OCI-LY3 (cell line): ENCODE measurements around the gene JAKMIP2.

Source experiments
- H2AFZ ChIP-seq: fragments of 200-600, 300-600 bp; shearing (Covaris generic); 2 replicates; pipeline ENCODE4 v1.6.0; 2014; ENCODE audit warnings: antibody characterized with exemption, low read depth, low read length
- H3K27ac ChIP-seq: fragments of 200-600, 300-600 bp; sonication (generic); 2 replicates; pipeline ENCODE4 v1.5.1; 2014; ENCODE audit warnings: mild to moderate bottlenecking, low read length, moderate library complexity, mixed read lengths
- H3K27me3 ChIP-seq: fragments of 200-600, 300-600 bp; sonication (generic); 2 replicates; pipeline ENCODE4 v1.6.1; 2014; ENCODE audit warnings: low read depth, low read length, mixed read lengths
- H3K36me3 ChIP-seq: fragments of 200-600, 300-600 bp; sonication (generic); replicated peaks from 2 replicates; pipeline ENCODE3; 2014; ENCODE audit warnings: low read depth, low read length, mixed read lengths
- H3K4me1 ChIP-seq: fragments of 300-600, 200-600 bp; sonication (generic); 2 replicates; pipeline ENCODE4 v1.6.1; 2014; ENCODE audit warnings: low read length, mixed read lengths
- H3K4me2 ChIP-seq: fragments of 200-600, 300-600 bp; sonication (generic); 2 replicates; pipeline ENCODE4 v1.6.1; 2014; ENCODE audit warnings: low read length, mixed read lengths
- H3K4me3 ChIP-seq: fragments of 300-600, 200-600 bp; sonication (generic); 2 replicates; pipeline ENCODE4 v1.5.1; 2014; ENCODE audit warnings: antibody characterized with exemption, mild to moderate bottlenecking, low read length, moderate library complexity
- H3K79me2 ChIP-seq: fragments of 300-600, 200-600 bp; shearing (Covaris generic); 2 replicates; pipeline ENCODE4 v1.6.1; 2014; ENCODE audit warnings: mild to moderate bottlenecking, low read length, mixed read lengths
- H3K9ac ChIP-seq: fragments of 300-600, 200-600 bp; shearing (Covaris generic); 2 replicates; pipeline ENCODE4 v1.6.0; 2014; ENCODE audit warnings: mild to moderate bottlenecking, low read length, moderate library complexity
- H3K9me3 ChIP-seq: fragments of 200-600, 300-600 bp; shearing (Covaris generic); 2 replicates; pipeline ENCODE4 v1.6.1; 2014; ENCODE audit warnings: low read length, mixed read lengths; ENCODE audit not compliant: insufficient read depth
- H4K20me1 ChIP-seq: fragments of 200-600, 300-600 bp; sonication (generic); 2 replicates; pipeline ENCODE4 v1.6.1; 2016; ENCODE audit warnings: low read length, mixed read lengths; ENCODE audit not compliant: insufficient read depth
- CTCF ChIP-seq: fragments of 200-600, 300-600 bp; sonication (generic); IDR thresholded peaks from 2 replicates; pipeline ENCODE4 v1.5.1; 2014; ENCODE audit warnings: antibody characterized with exemption, low read length, low read depth
- EZH2phosphoT487 ChIP-seq: fragments of 200-600 bp; shearing (Covaris generic); IDR thresholded peaks from 2 replicates; pipeline ENCODE4 v1.6.1; 2018; ENCODE audit warnings: antibody characterized with exemption, mixed run types, low read depth

The JAKMIP2 gene

GRCh38 chr5:147561435-147561834, 221.1 kb downstream of the JAKMIP2 start:
- Histone ChIP-seq H3K4me3 (no peak overlapping the region), H2AFZ (no peak overlapping the region), H3K9me3 (no peaks in the 10 kb centered on the region), H3K9ac (no peak overlapping the region), H3K27me3 (0 out of 2 replicates have a peak, but pooled peaks cover 8% of the 10 kb centered on the region), H3K4me2 (no peak overlapping the region), H3K4me1 (no peaks in the 10 kb centered on the region), H4K20me1 (no peaks in the 10 kb centered on the region), H3K36me3 (no peaks in the 10 kb centered on the region), H3K79me2 (no peaks in the 10 kb centered on the region), H3K27ac (no peak overlapping the region)
- TF ChIP-seq CTCF (no peak), EZH2phosphoT487 (no peak)

DNA sequence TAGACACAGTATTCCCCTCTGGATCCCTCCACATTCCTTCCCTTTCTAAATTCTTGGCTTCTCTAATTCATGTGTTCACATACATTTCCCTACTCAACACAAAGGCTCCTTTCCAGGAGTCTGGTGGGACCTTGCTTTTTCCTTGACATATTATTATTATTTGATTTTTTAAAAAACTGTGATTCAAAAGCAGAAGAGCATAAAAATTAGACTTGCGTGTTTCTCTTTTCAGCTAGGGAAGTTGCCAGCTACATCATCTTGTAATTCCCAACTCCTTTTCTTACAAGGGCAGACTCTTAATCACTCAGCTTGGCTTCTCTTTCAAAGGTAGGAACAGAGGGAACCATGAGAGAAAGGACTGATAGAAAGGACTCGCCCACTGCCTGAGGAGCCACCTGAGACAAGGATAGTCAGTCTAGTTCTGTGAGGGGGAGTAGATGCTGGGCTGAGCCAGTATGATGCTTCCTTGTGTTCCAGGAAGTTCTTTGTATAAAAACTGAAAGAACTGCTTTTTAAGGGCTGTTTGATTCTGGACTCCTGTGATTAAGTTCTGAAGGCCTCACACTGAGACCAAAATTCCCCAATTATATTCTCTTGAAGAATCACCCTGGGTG, 221.7 kb downstream of the JAKMIP2 start:
- no peak overlapping the region for H3K4me3 ChIP-seq
- no peaks in the 10 kb centered on the region for H3K36me3 ChIP-seq
- H3K4me1 ChIP-seq = no peaks in the 10 kb centered on the region
- H3K9ac ChIP-seq = no peak overlapping the region
- no peak overlapping the region for H3K4me2 ChIP-seq
- no peaks in the 10 kb centered on the region for H3K9me3 ChIP-seq
- 0 out of 2 replicates have a peak, but pooled peaks cover 8% of the 10 kb centered on the region for H3K27me3 ChIP-seq
- H3K27ac ChIP-seq = no peak overlapping the region
- no peak overlapping the region for H2AFZ ChIP-seq
- no peaks in the 10 kb centered on the region for H4K20me1 ChIP-seq
- TF ChIP-seq EZH2phosphoT487 (no peak), CTCF (no peak)
- H3K79me2 ChIP-seq = no peaks in the 10 kb centered on the region

DNA sequence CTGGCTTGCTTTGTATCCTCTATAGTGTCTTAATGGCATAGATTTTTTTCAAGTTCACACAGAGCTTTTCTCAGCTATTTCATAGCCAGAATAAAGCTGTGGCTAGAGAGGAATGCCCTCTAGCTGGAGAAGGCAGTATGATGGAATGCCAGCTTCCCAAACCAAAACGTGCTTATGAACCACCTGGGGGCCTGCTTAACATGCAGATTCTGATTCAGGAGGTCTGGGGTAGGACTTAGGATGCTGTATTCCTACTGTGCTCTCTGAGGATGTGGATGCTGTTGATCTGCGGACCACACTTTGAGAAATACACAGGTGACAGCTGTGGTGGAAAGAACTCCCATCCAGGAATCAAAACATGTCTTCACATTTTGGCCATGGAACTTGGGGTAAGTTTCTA, 222.8 kb downstream of the JAKMIP2 start:
- no peak overlapping the region for H3K4me2 ChIP-seq
- H4K20me1 ChIP-seq = no peaks in the 10 kb centered on the region
- no peak overlapping the region for H3K9ac ChIP-seq
- H3K27me3 ChIP-seq = 0 out of 2 replicates have a peak, but pooled peaks cover 8% of the 10 kb centered on the region
- no peaks in the 10 kb centered on the region for H3K4me1 ChIP-seq
- H3K27ac ChIP-seq = no peak overlapping the region
- no peaks in the 10 kb centered on the region for H3K36me3 ChIP-seq
- TF ChIP-seq CTCF (no peak), EZH2phosphoT487 (no peak)
- no peak overlapping the region for H3K4me3 ChIP-seq
- H2AFZ ChIP-seq = no peak overlapping the region
- H3K79me2 ChIP-seq = no peaks in the 10 kb centered on the region
- no peaks in the 10 kb centered on the region for H3K9me3 ChIP-seq

DNA sequence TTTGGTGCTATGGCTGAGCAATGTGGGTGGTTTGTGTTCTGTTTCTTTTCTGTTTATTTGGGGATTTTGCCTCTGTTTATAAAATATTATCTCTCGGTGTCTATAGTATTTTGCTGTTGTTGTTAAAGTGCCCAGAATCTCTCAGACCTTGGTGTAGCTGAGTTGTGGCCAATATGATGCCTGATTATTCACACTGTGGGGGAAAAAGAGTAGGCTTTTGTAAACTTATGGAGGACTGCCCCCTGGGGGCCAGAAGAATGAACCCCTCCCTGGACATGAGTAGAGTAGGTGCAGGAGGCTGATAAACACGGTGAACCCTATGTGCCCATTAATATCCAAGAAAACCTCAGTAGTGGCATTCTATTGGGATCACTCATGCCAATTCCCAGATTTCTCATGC, 223.7 kb downstream of the JAKMIP2 start:
- Histone ChIP-seq H4K20me1 (no peaks in the 10 kb centered on the region), H3K4me3 (no peak overlapping the region), H2AFZ (no peak overlapping the region), H3K79me2 (no peaks in the 10 kb centered on the region), H3K9me3 (no peaks in the 10 kb centered on the region), H3K27me3 (0 out of 2 replicates have a peak, but pooled peaks cover 8% of the 10 kb centered on the region), H3K9ac (no peak overlapping the region), H3K4me1 (no peaks in the 10 kb centered on the region), H3K4me2 (no peak overlapping the region), H3K27ac (no peak overlapping the region), H3K36me3 (no peaks in the 10 kb centered on the region)
- TF ChIP-seq CTCF = peak; percentile 36
- TF ChIP-seq EZH2phosphoT487 = no peak
